GM06990 (cell line): ENCODE data around the gene ZDHHC3.
A peak's percentile ranks its signal among the peaks of the same experiment; 100 is the strongest.

Experiments used
- DNase-seq: peaks from one replicate; pipeline ENCODE4 v3.0.0-alpha.2; 2011; ENCODE audit not compliant: insufficient read length; ENCODE audit errors: extremely low read depth
- H3K27me3 ChIP-seq: replicated peaks from 2 replicates; pipeline ENCODE4 v1.6.0; 2011; ENCODE audit warnings: low read length; ENCODE audit not compliant: control insufficient read depth, insufficient read depth
- H3K36me3 ChIP-seq: 2 replicates; pipeline ENCODE4 v1.5.1; 2011; ENCODE audit warnings: low read length; ENCODE audit not compliant: control insufficient read depth, insufficient read depth
- H3K4me3 ChIP-seq: replicated peaks from 2 replicates; pipeline ENCODE4 v1.5.1; 2011; ENCODE audit warnings: low read depth, mild to moderate bottlenecking, control low read depth, low read length
- CTCF ChIP-seq: IDR thresholded peaks from 2 replicates; pipeline ENCODE4 v1.5.1; 2011; ENCODE audit warnings: low read length, control low read depth, mild to moderate bottlenecking, inconsistent platforms; ENCODE audit not compliant: insufficient read depth, poor library complexity, severe bottlenecking

The ZDHHC3 gene

GRCh38 chr3:44961888-44962287, 14.1 kb downstream of the ZDHHC3 start:
- Histone ChIP-seq H3K4me3 (no peak overlapping the region), H3K27me3 (no peaks in the 10 kb centered on the region), H3K36me3 (peaks cover 6% of the 10 kb centered on the region; the same call in 1 of the 2 replicates)
- no peak for TF ChIP-seq CTCF
- DNase-seq, result no peak

GRCh38 chr3:44960387-44961026, 15.5 kb downstream of the ZDHHC3 start:
- peak; percentile 20 for DNase-seq
- Histone ChIP-seq H3K4me3 (no peak overlapping the region), H3K27me3 (no peaks in the 10 kb centered on the region), H3K36me3 (peaks cover 6% of the 10 kb centered on the region; the same call in 1 of the 2 replicates)
- TF ChIP-seq CTCF, result no peak

DNA sequence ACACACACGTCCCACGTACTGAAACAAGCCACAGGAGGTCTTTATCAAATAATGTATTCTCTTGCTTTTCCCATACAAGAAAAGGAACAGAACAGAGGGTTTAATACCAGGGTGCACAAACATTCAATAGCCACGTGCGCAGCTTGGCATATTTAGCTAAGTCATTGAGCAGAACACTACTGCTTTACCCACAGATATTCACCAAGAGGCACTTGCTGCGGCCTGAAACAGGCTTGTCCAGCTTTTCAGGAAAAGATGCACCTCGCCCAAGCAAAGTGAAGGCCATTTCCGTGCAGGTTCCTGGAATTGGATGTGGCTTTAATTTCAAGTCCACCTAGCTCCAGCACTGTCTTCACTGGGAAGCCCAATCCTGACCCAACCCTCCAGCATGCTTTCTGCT, 17.6 kb downstream of the ZDHHC3 start:
- no peak overlapping the region for H3K4me3 ChIP-seq
- peaks cover 7% of the 10 kb centered on the region for H3K36me3 ChIP-seq
- TF ChIP-seq CTCF, result no peak
- no peaks in the 10 kb centered on the region for H3K27me3 ChIP-seq
- DNase-seq, result no peak

- no peak for DNase-seq
These were observed 18.0 kb downstream of the ZDHHC3 start for GRCh38 chr3:44957986-44958385.

GRCh38 chr3:44955917-44956316, 20.1 kb downstream of the ZDHHC3 start:
- Histone ChIP-seq H3K4me3 (no peak overlapping the region), H3K27me3 (no peaks in the 10 kb centered on the region), H3K36me3 (peaks cover 7% of the 10 kb centered on the region)
- TF ChIP-seq CTCF, result no peak
- no peak for DNase-seq

More at GRCh38 chr3:44957986-44958385, 18.0 kb downstream of the ZDHHC3 start:
- Histone ChIP-seq H3K27me3 (no peaks in the 10 kb centered on the region), H3K36me3 (peaks cover 7% of the 10 kb centered on the region), H3K4me3 (no peak overlapping the region)
- no peak for TF ChIP-seq CTCF

- peak; percentile 34 for DNase-seq
- H3K27me3 ChIP-seq, result no peaks in the 10 kb centered on the region
These were observed 21.0 kb downstream of the ZDHHC3 start for GRCh38 chr3:44954962-44955361.

More at GRCh38 chr3:44954962-44955361, 21.0 kb downstream of the ZDHHC3 start:
- peaks cover 7% of the 10 kb centered on the region for H3K36me3 ChIP-seq
- TF ChIP-seq CTCF, result no peak
- H3K4me3 ChIP-seq, result no peak overlapping the region
